Measurements from ENCODE around the gene BTN3A1. TPM values are rescaled to one million over a fixed set of nuclear protein-coding genes. Genes with fewer than 3 reads are reported as not detected.

Gene BTN3A1
- total and polyA plus RNA-seq, 2 of the 8 experiments (the other 6 are each of a cell fraction or from before 2014, with no cell fraction given) = 4.7 to 5.6 TPM

GRCh38 chr6:26372308-26373144, 29.5 kb upstream of the BTN3A1 start:
- POLR2A ChIA-PET (ENCODE audit: partially characterized antibody) = no interaction called here
- no peak overlapping the region for H4K91ac ChIP-seq (replicated peaks; ENCODE audit: insufficient read length, low read length)
- H3K14ac ChIP-seq (ENCODE audit: insufficient read length) = no peak overlapping the region
- no peaks in the 10 kb centered on the region for H3K27me3 ChIP-seq (replicated peaks in 1 of 4; ENCODE audit: control insufficient read depth in 3 of 4, extremely low read depth in 1 of 4, insufficient read depth in 3 of 4, low read length in 3 of 4)
- TF ChIP-seq EGR1 (IDR thresholded peaks at IDR 0.05; ENCODE audit: borderline replicate concordance, low read depth, low read length) = no peak
- no peak for TF ChIP-seq SIN3A (conservative IDR thresholded peaks at IDR 0.05 in 1 of 2, IDR thresholded peaks at IDR 0.05 in 1 of 2; ENCODE audit: low read depth in 1 of 2, low read length in 2 of 2)
- no peak for TF ChIP-seq MAFK (IDR thresholded peaks at IDR 0.05; ENCODE audit: low read depth, low read length)
- TF ChIP-seq HDAC2 (IDR thresholded peaks at IDR 0.05; ENCODE audit: borderline replicate concordance in 1 of 2, low read depth in 2 of 2, low read length in 2 of 2) = no peak
- no peak for TF ChIP-seq RXRA (IDR thresholded peaks at IDR 0.05; ENCODE audit: insufficient read depth, low read depth, low read length)
- H3K4me1 ChIP-seq (replicated peaks in 1 of 4; ENCODE audit: control insufficient read depth in 3 of 4, insufficient read depth in 4 of 4, low read length in 3 of 4) = no peaks in the 10 kb centered on the region; a peak in 1 of 7 replicates
- H3K36me3 ChIP-seq (ENCODE audit: control insufficient read depth in 2 of 4, insufficient read depth in 4 of 4, low read length in 3 of 4) = no peaks in the 10 kb centered on the region
- no peak overlapping the region for H2BK120ac ChIP-seq (replicated peaks; ENCODE audit: low read depth, low read length)
- H3K9me3 ChIP-seq (ENCODE audit: insufficient read depth in 2 of 2, low read depth in 1 of 2, low read length in 1 of 2) = no peaks in the 10 kb centered on the region
- DNase-seq (ENCODE audit: low read depth in 1 of 2, low spot score in 2 of 2) = no peak
- no peak overlapping the region for H2BK5ac ChIP-seq (ENCODE audit: low read depth, low read length)
- no peak overlapping the region for H4K5ac ChIP-seq (ENCODE audit: insufficient read length, low read depth, low read length)
- 86 to 100% methylated on average over 2 to 12 of the region's 12 CpGs for WGBS, 2 experiments (ENCODE audit: extremely low coverage in 1 of 2, insufficient coverage in 1 of 2, insufficient read length in 1 of 2, insufficient replicate concordance in 2 of 2, low coverage in 1 of 2, low lambda C conversion rate in 2 of 2, missing lambda C conversion rate in 1 of 2)
- H3K9ac ChIP-seq (replicated peaks in 1 of 4; ENCODE audit: extremely low read depth in 1 of 4, low read depth in 3 of 4, low read length in 3 of 4) = no peak overlapping the region
- H2BK15ac ChIP-seq (ENCODE audit: low read length) = no peak overlapping the region
- no peak overlapping the region for H2BK12ac ChIP-seq (ENCODE audit: low read depth, low read length)
- no peak overlapping the region for H3K4me2 ChIP-seq (ENCODE audit: insufficient read depth in 1 of 2, low read depth in 2 of 2, low read length in 2 of 2)
- no peak overlapping the region for H3K56ac ChIP-seq (replicated peaks; ENCODE audit: insufficient read length, low read depth, low read length)
- CTCF ChIA-PET (ENCODE audit: partially characterized antibody) = interaction anchor here (0.8 kb wide), 1 partner anchor 24 kb away, joined by 3 read pairs; no protein-coding TSS in a partner anchor
- H2AFZ ChIP-seq (ENCODE audit: low read length) = no peak overlapping the region
- H4K8ac ChIP-seq (ENCODE audit: extremely low read depth, insufficient read depth, low read length) = no peak overlapping the region
- no peaks in the 10 kb centered on the region for H4K20me1 ChIP-seq (replicated peaks in 1 of 2; ENCODE audit: control insufficient read depth in 1 of 2, insufficient read depth in 2 of 2, low read length in 2 of 2)
- no peaks in the 10 kb centered on the region for H3K79me1 ChIP-seq (ENCODE audit: low read depth, low read length)
- H2AK5ac ChIP-seq (ENCODE audit: low read depth, low read length) = no peak overlapping the region
- FAIRE-seq = no peak
- H3K79me2 ChIP-seq (ENCODE audit: control insufficient read depth in 1 of 2, insufficient read depth in 2 of 2, low read length in 2 of 2) = no peaks in the 10 kb centered on the region
- H3K4me3 ChIP-seq (ENCODE audit: extremely low read depth in 1 of 4, insufficient read depth in 2 of 4, low read depth in 3 of 4, low read length in 4 of 4) = no peak overlapping the region
- no peak overlapping the region for H2BK20ac ChIP-seq (ENCODE audit: low read length)
- no peak overlapping the region for H3K23ac ChIP-seq (ENCODE audit: insufficient read length)
- H3K23me2 ChIP-seq (ENCODE audit: low read depth, low read length) = no peaks in the 10 kb centered on the region
- no peak overlapping the region for H3K27ac ChIP-seq (ENCODE audit: low read depth, low read length)
- no peak overlapping the region for H3K18ac ChIP-seq (ENCODE audit: extremely low read depth, low read length)
- no peak overlapping the region for H3K4ac ChIP-seq (replicated peaks; ENCODE audit: insufficient read length, low read depth, low read length)

Data from H1 (cell line).